ENCODE data around the gene TCF7L2.

DNA sequence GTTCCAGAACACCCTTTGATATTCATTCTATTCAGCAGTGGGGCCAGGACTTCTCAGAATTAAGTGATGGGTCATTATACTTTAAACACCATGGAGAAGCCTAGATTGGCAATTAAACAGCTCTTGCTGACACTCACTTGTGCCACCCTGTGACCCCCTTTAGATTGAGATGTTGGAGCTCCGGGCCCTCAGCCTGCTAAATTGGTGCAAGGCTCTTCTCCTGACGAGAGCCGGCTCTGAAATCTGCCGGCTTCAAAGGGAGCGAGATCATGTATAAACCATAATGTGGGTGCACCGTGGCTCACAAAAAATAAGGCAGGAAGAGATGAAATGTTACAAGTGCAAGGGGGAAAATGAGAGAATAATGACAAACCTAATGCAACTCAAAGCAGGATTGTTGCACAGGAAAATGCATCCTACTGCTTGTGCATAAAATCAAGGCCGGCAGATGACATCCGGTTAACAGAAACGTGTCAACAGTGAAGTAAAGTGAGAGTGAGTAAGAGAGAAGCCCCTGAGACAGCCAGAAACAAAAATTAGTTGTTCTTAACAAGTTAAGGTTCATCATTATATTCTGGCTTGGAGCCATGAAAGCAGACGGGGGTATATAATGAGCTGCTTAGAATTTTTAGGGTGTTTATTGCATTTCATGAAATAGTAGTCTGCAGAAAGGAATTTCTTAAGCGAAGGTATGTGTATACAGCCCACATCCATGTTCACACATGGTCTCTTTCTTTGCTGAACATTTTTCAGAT lies 198.2 kb downstream of the TCF7L2 start:
- TF ChIP-seq, protein P1, sequence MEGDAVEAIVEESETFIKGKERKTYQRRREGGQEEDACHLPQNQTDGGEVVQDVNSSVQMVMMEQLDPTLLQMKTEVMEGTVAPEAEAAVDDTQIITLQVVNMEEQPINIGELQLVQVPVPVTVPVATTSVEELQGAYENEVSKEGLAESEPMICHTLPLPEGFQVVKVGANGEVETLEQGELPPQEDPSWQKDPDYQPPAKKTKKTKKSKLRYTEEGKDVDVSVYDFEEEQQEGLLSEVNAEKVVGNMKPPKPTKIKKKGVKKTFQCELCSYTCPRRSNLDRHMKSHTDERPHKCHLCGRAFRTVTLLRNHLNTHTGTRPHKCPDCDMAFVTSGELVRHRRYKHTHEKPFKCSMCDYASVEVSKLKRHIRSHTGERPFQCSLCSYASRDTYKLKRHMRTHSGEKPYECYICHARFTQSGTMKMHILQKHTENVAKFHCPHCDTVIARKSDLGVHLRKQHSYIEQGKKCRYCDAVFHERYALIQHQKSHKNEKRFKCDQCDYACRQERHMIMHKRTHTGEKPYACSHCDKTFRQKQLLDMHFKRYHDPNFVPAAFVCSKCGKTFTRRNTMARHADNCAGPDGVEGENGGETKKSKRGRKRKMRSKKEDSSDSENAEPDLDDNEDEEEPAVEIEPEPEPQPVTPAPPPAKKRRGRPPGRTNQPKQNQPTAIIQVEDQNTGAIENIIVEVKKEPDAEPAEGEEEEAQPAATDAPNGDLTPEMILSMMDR (conservative IDR thresholded peaks at IDR 0.05) = no peak
- TF ChIP-seq ZFX (IDR thresholded peaks at IDR 0.05) = no peak
